Erythroblast (primary cell): Measurements from ENCODE around the gene GLYATL1.

Experiments
- DNase-seq, 2 experiments: peaks; one replicate each; lab custom pipeline; 2025; lab: John Stamatoyannopoulos, UW
- GATA1 ChIP-seq: IDR thresholded peaks from 2 replicates; pipeline ENCODE4 v1.6.1; 2011; ENCODE audit warnings: low read depth, mild to moderate bottlenecking, control low read depth, low read length, moderate library complexity
- POLR2A ChIP-seq: IDR thresholded peaks from 2 replicates; pipeline ENCODE4 v1.6.1; 2011; ENCODE audit warnings: mild to moderate bottlenecking, low read length

Gene GLYATL1

DNA sequence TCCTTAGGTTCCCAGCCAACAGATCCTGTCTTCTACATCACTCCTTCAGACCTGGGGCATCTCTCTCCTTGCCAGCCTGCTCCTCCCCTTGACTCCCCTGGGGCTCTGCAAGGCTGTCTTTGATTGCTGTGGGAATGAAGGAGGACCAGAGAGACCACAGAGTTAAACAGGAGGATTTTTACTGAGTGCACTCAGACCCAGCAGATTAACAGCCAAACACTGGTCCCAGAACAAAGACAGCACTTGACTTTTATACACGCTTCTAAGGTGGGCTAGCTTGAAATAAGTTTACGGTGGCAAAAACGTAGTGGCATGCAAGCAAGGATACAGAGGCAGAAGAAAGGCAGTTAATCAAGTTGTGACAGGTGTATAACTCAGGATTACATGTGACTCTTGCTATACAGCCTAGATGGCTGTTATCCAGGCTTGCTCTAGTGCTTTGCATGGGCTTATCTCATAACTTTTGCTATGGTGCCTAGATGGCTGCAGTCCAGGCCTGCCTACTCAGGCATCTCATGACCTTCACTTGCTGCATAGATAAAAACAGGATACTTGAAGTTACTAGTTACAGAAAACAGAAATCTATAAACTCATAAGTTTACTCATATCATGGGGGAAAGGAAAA lies 22.0 kb upstream of the GLYATL1 start:
- TF ChIP-seq POLR2A (no peak), GATA1 (no peak)
- peak in 1 of 2 experiments; percentile 3 for DNase-seq

DNA sequence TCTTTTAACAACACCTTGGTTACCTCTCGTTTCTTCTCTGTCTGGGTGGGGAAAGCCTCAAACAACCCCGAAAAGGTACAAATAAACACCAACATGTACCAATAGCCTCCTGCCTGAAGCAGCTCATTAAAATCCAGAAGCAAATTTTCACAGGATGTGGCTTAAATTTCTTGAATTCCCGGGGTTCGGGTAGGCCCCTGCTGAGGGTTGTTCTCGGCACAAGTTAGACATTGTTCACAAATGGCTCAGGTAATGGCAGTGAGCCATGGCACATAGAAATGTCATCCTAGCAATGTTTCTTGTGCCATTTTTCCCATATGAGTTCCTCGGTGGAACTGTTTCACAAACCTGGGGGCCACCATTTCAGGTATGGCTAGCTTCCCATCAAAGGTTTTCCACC lies 19.7 kb upstream of the GLYATL1 start:
- no peak for DNase-seq
- TF ChIP-seq POLR2A: no peak
- no peak for TF ChIP-seq GATA1

DNA sequence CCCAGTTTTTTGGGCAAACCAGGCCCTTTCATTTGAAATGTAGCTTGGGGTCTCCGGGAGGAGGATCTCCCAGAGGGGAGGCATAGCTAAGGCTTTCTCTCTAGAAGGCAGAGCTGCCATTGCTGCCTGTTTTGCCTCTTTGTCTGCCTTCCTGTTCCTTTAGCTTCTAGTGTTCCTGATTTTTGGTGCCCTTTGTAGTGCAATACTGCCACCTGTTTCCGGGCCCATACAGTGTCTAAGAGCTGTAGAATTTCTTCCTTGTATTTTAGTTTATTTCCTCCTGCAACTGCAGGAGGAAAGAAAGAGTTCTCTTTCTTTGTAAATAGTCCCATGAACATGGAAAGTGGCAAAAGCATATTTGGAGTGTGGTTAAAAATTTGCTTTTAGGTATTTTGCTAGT lies 19.3 kb upstream of the GLYATL1 start:
- no peak for TF ChIP-seq GATA1
- TF ChIP-seq POLR2A: no peak
- DNase-seq: no peak

DNA sequence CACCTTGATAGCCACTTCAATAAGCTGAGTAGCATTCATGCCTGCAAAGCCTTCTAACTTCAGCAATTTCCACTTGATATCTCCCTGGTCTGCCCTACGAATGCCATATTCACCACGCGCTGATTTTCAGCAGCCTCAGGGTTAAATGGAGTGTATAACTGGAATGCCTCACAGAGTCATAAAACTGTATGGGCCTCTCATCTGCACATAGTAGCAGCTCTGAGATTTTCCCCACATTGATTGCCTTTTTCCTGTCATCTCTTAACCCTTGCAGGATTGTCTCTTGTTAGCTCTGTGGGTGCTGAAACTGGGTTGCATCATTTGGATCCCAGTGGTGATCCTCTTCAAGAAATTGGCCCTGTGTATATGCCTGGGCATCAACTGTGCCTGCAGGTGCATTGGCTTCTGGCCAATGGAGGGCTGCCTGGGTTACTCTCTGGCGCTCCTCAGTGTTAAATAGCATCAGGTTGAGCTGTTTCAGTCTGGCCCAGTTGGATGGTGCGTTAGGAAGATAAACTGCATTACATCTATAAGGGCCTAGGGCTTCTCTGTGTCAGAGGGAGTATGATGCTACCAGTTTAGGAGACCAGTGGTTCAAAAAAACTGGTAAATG lies 17.4 kb upstream of the GLYATL1 start:
- TF ChIP-seq POLR2A (no peak), GATA1 (no peak)

DNA sequence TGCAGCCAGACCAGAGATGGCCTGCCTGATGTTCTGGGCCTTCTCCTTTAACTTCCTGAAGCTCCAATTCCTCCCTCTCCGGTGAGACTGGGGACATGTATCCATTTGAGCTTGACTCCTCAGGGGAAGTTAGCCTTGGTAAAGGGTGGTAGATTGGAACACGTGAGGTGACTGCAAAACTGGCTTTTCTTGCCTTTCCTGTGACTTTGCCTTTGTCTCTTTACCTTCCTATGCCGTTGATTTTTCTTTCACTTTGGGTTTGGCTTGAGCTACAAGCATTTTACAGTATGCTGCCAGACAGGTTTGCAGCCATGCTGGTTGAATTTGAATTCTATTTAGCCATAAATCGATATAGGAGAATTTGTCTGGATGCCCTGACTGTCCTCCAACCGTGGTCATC lies 16.8 kb upstream of the GLYATL1 start:
- TF ChIP-seq POLR2A: no peak
- no peak for TF ChIP-seq GATA1

More for the DNA sequence above, 17.4 kb upstream of the GLYATL1 start:
- no peak for DNase-seq

DNA sequence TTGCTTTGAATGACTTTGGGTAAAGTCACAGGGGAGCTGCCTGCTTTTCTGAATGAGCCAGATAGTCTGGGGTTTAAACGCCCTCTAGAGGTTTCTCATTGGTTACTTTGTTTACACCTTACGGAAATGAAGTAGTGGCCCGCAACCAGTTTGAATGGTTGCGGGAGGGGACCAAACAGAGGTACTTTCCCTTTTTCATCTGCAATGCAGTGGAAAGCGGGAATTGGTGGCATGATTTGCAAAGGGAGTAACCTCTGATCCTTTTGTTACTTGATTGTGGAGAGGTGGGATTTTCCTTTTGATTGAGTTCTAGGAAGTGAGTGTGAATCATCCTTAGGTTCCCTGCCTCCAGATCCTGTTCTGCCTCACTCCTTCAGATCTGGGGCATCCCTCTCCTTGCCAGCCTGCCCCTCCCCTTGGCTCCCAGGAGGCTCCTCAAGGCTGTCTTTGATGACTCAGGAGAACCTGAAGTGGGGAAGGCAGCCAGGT lies 15.9 kb upstream of the GLYATL1 start:
- DNase-seq: peak; percentile 7 to 24
- TF ChIP-seq POLR2A (no peak), GATA1 (no peak)

More for the DNA sequence above, 16.8 kb upstream of the GLYATL1 start:
- DNase-seq: no peak

DNA sequence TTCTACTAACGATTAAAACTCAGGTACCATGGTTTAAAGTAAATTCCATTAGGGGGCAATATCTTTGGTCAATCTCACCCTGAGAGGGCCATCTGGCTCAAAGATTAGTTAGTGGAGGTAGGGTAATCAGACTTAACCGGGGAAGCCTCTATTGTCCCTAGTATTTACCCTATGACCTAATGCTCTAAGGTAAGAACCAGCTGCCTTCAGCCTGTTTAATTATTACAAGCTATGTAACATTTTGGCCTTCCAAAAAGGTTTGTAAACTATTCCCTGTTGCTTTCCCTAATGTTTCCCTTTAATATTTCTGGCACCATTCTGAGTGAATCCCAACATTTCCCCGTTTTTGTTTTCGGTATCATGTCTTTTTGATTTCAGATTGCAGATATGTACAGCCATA lies 15.1 kb upstream of the GLYATL1 start:
- no peak for TF ChIP-seq POLR2A
- no peak for TF ChIP-seq GATA1

DNA sequence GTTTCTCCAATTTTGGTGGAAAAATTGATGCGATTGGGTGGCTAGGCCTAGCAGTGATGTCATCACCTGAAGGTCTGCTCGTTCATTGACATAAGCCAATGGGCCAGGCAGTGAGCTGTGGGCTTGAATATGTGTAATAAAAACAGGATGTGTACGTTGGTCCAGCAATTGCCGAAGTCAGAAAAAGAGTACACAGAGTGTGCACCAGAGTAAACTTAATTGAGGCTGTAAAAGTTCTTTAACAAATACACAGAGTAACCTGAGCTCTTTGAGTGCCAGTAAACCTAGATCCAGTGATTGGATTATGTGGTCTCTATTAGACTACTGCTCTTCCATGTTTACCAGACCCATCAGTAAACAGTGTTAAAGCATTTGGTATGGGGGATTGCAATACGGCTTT lies 13.0 kb upstream of the GLYATL1 start:
- TF ChIP-seq GATA1: no peak
- no peak for TF ChIP-seq POLR2A
- no peak for DNase-seq

More for the DNA sequence above, 15.1 kb upstream of the GLYATL1 start:
- DNase-seq: no peak

DNA sequence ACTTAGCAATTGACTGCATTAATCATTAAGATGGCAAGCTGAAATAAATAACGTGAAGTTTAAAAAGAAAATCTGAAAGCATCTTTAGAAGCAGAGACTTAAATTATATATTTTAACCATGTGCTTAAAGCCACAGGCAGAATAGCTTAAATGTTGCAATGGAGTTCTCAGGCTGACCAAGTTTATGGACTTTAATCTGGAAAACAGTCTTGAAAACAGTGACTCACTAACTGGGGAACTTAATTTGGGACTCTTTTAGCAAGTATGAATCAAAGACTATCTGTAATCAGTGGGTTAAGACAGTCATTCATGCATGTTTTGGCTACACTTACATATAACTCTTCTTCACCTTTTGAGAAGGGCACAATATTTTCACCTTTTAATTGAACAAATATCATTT lies 12.6 kb upstream of the GLYATL1 start:
- DNase-seq: no peak
- no peak for TF ChIP-seq GATA1
- TF ChIP-seq POLR2A: no peak

DNA sequence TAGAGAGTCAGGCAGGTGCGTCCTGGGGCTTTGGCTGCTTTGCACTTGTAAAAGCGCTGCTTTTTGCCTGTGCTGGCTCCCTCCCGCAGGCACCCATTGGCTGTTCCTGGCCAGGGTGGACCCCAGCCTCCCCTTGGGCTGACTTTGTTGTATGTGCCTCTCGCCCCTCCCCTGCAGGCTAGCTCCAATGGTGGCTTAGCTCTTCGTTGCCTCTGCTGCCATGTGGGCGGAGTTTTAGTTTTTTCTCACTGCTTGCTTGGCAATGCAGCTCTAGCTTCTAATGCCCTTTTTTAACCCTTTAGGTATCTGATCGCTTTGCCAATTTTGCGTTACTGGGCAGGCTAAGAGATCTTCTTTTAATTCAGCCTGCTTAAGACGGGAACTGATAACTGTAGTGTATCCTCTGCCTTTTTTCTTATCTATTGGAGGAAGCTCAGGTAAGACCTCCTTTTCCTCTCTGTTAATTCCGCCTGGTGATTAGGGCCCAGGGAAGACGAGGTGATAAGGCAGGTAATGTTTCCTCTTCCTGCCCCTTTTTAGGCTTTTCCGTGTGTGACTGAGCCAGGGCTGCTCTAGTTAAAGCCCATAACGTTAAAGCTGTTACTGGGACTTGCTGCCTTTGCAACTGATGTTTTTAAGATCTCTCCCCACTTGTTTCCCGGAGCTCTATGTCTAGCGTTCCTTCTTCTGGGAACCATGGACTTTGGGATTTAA lies 11.7 kb upstream of the GLYATL1 start:
- no peak for DNase-seq
- TF ChIP-seq GATA1: no peak
- TF ChIP-seq POLR2A: no peak

DNA sequence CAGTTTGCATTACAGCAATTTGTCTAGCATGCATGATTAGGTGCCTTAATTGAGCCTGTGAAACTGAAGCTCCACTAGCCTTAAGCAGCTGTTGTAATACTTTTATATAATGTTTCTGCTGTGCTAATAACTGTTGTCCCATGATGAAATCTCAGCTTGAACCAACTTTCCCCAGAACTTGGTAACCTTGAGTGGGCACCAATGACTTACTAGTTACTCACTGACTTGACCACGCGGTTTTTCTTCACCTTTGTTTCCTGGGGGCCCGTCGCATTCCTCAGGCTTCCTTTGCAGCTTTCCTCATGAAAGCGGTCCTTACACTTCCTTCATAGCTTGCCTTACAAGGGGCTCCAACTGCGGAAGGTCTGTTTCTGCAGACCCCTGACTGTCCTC lies 11.2 kb upstream of the GLYATL1 start:
- TF ChIP-seq POLR2A (no peak), GATA1 (no peak)

DNA sequence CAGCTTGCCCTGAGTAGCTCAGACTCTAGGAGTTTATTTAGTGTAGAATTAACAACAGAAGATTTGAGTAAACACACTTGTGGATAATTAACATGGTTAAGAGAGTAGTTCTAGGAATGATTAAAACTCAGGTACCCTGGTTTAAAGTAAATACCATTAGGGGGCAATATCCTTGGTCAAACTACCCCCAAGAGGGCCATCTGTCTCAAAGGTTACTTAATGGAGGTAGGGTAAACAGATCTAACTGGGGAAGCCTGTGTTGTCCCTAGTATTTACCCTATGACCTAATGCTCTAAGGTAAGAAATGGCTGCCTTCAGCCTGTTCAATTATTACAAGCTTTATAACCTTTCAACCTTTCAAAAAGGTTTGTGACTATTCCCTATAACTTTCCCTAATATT lies 10.6 kb upstream of the GLYATL1 start:
- no peak for DNase-seq
- TF ChIP-seq GATA1: no peak
- TF ChIP-seq POLR2A: no peak

More for the DNA sequence above, 11.2 kb upstream of the GLYATL1 start:
- DNase-seq: no peak

DNA sequence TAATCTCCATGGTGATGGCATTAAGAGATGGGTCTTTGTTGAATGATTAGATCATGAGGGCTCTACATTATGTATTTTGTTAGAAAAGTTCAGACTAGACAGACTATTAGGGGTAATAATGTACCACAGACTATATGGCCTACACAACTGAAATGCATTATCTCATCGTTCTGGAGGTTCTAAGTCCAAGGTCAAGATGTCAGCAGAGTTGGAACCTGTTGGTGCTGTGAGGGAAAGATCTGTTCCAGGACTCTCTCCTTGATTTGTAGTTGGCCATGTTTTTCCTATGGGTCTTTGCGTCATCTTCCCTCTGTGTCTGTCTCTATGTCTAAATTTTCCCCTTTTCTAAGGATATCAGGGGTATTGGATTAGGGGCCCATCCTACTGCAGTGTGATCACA lies 8.4 kb upstream of the GLYATL1 start:
- TF ChIP-seq GATA1 (no peak), POLR2A (no peak)
- no peak for DNase-seq

DNA sequence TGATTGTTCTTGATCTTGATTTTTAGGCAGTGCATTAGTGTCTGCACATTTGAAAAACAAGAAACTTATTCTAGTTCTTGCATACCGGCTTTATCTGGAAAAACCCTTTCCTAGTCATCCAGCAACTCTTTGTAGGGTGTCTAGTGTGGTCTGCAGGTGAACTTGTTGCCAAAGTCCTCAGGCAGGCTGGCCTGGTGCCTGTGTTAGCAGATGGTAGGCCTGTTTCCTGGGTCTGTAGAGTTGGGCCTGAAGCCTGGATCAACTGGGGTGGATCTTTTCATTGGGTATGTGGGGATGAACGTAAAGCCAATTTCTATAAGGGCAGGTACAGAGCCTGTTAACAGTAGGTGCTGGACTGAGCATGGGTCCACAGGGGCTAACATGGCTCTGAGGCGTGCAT lies 5.6 kb upstream of the GLYATL1 start:
- TF ChIP-seq GATA1 (no peak), POLR2A (no peak)
- no peak for DNase-seq
